CD1c-positive myeloid dendritic cell (primary cell): ENCODE measurements around the gene GPR15.
"Not testable (repeated sequence)": the region's sequence is repeated elsewhere in the genome, so short reads cannot be mapped to it uniquely, and the experiment has no call there.

Source experiments
- DNase-seq: peaks from one replicate; pipeline ENCODE4 v3.0.0-alpha.2; 2016; ENCODE audit errors: extremely low spot score

GPR15 gene

DNA sequence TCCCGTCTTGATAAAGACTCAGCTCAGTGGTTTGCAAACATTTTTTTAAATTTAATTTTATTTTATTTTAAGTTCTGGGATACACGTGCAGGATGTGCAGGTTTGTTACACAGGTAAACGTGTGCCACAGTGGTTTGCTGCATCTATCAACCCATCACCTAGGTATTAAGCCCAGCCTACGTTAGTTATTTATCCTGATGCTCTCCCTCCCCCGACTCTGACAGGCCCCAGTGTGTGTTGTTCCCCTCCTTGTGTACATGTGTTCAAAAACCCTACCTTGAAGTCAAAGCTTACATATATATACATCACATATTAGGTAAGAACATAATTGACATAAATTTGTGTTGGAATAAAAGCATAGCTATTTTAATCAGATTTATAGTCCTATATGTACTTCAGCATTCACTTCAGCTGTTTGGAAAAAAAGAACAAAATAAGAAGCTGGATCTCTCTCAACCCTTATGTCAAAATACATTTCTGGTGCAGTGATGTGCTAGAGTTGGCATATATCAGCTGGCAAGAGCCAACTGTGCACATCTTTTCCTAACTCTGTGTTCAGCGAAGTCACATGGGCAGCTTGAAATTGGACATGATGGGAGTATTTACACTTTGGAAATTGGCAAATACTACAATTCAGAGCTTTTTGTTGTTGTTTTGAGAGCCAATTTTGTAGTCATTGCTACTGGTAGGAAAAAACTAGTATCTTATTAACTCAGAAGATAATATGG lies 26.5 kb downstream of the GPR15 start:
- no peak for DNase-seq

DNA sequence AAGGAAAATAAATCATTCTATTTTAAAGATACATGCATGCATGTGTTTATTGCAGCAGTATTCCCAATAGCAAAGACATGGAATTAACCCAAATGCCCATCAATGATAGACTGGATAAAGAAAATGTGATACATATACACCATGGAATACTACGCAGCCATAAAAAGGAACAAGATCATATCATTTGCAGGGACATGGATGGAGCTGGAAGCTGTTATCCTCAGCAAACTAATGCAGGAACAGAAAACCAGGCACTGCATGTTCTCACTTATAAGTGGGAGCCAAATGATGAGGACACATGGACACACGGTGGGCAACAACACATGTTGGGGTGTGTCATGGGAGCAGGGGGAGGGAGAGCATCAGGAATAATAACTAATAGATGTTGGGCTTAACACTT lies 28.0 kb downstream of the GPR15 start:
- DNase-seq: not testable (repeated sequence)

DNA sequence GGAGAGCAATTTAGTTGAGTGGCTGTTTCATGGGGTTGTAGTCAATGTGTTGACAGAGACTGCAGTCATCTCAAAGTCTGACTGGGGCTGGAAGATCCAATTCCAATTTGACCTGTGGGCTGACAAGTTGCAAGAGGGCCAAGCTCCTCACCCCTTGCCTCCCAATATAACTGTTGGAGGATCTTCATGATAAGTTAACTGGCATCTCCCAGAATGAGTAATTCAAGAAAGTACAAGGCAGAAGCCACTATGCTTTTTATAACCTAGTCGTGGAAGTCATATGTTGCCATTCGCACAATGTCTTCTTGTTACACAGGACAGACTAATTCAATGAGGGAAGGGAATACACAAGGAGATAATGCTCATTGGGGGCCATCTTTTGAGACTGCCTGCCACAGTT lies 29.1 kb downstream of the GPR15 start:
- no peak for DNase-seq

DNA sequence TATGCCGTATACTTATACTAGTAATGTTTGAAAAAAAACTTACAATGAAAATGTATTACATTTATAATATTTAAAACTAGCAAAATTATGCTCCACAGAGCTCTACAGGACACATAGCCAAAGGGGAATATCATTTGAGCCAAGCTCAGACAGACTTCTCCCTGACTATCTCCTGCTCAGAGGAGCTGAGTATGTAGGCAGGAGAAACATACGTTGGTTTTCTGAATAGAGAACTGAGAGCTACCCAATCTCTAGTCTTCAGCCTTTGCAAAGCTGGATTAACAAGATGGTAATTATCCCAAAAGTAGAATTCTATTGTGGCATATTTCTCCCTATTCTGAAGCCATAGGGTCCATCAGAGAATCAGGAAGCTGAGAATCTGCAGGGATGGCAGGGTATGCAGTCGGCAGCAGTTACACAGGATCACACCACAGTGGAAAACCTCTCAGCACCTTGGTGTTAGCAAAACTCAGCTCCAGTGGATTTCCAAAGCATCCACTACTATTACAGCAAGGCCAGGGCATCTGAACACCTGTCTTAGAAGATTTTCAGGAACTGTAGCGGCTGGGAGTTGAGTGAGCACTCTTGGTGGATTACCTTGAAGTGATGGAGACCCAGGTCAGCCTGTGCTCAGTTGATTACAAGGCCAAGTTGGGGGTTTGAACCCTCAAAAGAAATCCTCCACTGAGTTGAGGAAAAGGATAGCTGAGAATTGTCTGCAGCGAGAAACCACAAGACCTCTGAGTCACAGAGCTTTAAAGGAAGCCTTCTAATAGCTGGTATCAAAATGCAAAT lies 30.1 kb downstream of the GPR15 start:
- DNase-seq: peak; percentile 30

DNA sequence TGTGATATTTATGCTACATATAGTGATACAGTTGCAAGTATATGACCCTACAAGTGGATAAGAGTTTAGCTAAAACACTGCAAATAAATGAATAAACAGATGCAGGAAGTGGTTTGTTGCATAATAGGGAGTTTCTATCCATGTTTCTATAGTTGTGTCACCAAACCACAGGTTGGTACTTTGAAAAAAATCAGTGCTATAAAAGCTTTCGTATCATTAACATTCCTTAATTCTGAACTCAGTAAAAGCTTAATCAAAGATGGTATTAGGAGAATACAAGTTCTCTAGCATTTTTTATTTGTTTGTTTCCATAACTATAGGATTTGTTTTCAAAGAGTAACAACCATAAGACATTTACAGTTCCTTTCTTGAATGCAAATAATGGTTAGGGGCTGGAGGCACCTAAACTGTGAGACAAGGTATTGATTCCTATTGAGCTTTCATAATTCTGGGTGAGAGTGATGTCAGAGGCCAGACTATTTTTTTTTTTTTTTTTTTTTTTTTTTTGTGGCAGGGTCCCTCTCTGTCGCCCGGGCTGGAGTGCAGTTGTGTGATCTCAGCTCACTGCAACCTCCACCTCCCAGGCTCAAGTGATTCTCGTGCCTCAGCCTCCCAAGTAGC lies 32.0 kb downstream of the GPR15 start:
- peak; percentile 66 for DNase-seq

DNA sequence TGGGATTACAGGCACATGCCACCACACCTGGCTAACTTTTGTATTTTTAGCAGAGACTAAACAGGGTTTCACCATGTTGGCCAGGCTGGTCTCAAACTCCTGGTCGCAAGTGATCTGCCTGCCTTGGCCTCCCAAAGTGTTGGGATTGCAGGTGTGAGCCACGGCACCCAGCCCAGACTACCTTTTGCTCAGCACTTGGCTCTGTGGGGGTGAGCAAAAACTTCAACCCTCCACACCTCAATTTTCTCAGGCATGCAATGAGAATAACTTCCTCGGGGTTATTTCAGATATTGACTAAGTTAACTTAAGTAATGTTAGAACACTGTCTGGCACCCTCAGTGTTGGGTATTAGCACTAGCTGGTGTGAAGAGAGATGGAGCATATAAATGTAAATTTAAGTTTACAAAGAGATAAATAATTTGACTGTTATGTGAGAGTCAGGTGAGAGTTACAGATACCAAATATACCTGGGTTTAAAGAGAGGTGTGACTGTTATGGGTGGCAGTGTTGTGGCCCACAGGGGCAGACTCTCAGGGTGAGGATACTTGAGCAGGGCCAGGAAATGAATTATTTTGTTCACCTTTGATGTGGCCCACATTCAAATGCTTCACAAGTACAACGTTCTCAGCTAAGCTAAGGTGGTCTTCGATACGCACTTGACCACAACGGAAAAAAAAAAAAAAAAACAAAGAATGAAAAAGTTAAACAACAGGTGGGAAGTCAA lies 32.7 kb downstream of the GPR15 start:
- DNase-seq: no peak

DNA sequence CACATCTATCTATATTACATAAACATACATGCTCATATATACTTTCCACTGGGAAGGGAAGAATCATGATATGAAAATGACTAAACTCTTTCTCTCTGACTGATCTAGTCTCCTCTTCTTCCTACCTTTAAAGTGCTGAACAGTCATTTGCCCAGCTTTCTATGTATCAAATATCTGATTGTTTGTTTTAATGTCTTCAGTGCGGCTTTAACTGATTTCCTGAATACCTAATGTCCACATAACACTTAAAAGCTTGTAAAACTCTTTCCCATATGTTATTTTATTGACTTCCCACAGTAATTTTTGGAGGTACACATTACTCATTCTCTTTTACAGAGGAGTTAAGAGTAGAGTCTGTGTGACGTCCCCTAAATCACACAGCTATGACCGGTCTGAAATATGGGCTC lies 33.5 kb downstream of the GPR15 start:
- DNase-seq: no peak

DNA sequence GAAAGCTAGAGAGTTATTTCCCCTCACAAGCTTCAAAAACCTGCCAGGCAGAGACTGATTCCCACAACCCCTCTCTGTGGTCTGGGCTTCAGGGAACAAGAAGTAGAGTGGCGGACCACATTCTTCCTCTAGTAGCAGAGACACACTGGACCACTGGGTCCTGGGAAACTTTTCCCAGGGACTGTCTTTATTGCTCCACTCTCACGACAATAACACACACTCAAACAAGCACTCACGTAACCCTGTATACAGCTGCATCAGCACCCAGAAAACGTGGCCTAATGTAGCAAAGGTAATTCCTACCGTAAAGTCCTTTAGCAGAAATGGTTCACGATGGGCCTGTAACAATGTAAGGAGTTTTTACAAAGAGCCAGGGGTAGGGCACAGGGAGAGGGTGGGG lies 34.1 kb downstream of the GPR15 start:
- no peak for DNase-seq

DNA sequence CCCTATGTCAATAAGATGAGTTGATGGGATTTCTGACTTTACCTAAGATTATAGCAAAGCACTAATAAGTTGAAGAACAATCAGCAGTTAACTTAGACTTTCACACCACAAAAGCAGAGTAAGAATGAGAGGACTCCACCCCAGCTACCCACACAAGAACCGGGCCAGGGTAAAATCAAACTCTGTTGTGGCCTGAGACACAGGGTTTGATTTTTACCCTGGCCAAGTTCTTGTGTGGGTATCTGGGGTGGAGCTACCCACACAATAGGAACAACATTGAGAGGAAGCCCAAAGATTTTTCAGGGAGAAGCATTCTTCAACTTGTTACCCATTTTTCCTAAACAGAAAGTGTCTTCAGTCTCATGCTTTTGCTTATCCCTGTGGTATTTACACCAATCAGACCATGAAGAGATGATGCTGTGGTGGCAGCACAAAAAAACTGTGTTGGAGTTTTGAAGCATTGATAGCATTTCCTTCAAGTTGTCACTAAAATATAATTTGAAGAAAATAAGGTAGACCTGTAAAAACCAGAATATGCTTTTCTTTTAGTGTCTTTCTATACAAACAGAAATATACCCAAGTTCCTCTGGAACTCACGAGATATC lies 36.0 kb downstream of the GPR15 start:
- no peak for DNase-seq

DNA sequence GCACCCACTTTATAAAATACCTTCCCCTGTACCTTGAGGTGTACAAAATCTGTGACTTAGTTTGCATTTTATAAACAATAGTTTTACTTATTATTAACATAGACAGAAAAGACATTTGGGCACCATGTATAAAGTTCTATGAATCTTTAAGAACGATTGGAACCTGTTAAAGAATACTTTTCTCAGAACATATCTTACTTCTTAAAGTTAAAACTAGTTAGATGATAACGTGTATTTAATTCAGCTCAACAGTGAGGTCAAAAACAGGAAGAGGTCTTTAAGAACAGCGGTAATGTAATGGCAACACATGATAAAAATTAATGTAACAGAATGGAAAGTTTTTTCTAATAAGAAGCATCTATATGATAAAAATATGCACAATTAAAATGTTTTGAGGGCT lies 36.6 kb downstream of the GPR15 start:
- no peak for DNase-seq

DNA sequence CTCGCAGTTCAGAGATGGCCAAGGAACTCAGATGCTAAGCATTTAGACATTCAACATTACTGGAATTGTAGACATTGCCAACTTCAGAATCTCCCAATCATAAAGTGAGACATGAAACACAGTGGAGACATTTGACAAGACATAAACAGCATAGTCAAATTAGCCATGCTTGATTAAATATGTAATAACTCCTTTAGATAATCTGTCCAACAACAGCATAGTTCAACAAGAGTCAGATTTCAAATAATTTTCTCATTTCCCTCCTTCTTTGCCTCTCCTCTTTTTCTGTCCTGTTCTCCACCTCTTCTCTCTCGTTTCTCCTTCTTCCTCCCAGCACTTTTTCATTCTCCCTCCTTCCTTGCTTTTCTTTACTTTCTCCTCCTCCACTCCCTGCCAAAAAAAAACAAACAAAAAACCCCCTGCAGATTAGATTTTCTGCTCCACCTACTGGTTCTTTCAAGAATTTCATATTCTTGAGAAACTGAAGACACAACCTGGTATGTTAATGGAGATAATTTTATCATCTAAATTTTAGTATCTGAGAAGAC lies 41.5 kb downstream of the GPR15 start:
- DNase-seq: peak; percentile 23

DNA sequence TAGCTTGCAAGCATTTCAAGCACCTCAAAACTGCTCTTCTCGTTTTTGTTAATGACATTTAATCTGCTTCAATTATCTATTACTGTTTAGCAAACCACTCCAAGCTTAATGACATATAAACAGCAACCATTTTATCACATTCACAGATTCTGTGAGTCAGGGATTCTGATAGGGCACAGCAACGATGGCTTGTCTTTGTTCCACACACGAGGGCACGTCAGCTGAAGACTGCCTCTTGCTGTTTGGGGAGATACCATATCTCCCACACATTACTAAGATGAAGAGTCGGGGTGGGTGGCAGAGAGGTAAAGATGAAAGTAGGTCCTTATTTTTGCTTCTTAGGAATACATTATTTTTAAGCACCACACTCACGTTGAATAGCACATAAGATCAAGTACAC lies 42.4 kb downstream of the GPR15 start:
- DNase-seq: no peak

DNA sequence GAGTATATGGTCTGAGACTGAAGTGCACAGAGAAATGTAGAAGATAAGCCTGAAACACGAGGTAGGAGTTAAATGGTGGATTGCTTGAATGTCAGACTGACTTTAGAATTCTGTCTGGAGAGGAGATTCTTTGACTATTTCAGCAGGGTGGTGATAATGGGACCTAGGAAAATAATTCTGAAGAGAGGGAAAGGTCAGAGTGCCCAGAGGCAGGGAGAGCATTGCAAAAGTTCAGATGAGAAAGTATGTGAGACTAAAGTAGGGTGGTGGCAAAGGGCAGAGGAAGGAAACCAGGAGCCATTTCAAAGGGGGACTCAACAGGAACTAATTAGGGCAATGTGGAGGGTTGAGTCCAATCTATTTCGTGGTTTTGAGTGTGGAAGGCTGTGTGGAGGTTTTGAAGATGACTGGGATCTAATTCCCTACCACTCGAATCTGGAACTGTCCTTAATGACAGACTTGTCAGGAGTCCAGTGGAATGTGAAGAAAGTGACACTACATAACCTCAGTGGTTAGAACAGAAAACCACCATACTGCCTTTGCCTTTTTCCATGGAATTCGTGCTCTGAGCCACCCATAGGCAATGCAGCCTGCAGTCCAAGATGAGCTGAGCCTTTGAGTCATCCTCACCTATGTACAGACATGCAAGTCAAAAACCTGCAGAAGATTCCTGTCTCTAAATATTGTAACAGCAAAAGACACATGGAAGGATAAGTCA lies 45.6 kb downstream of the GPR15 start:
- no peak for DNase-seq

DNA sequence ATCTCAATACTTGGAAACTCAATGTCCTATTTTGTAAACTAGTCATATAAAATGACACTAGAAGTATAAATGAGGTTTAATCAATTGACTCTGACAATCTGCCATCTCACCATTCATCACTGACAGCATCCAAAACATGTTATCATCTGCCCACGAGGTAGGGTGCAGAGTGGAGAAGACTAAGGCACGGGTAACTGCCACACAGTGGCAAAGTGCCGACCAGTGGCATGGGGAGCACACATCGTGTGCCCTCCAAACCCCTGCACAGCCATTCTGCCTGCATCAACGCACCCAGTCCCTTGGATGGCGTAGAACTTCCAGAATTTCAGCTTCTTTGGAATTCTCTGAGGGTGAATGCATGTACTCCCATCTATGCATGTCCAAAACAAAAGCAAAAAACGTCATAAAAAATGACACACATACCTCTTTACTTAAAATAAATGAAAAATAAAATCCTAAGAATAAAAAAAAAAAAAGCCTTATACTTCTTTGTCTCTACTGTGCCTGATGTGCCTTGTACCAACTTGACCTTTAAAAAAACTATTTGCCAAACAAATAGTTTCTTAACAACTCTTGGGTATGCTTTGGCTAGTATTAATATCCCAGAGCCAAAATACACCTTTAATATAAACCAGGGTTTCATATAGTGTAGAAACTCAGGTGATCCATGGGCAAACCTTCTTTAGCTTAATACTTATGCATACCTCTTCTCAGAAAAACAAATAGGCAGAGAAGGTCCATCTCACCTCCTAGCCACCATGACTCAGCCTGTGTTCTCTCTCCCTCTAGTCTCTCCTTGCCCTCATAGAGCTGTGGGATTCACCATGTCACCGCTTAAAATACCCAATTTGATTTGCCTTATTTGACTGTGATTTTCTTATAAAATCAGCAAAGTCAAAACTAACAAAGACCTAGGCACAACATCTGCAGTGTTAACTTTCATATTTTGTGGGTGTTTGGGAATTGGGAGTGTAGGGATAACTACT lies 48.9 kb downstream of the GPR15 start:
- DNase-seq: no peak

DNA sequence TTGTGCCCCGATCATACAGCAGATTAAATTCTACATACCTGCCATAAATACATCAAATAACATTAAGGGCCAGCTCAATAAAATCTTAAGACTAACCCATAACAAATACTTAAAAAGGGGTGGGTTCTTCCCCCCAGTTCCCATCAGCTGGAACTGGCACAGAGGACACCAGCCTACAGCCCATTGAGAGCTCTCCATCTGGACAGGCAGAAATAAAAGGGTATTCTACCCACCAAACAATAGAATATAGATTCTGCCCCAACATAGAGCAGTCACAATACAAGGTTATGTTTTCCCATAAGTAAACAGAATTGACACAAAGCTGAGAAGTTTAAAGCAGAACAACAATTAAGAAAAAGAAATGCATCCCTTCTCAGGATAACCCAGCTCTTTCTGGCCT lies 49.7 kb downstream of the GPR15 start:
- no peak for DNase-seq

DNA sequence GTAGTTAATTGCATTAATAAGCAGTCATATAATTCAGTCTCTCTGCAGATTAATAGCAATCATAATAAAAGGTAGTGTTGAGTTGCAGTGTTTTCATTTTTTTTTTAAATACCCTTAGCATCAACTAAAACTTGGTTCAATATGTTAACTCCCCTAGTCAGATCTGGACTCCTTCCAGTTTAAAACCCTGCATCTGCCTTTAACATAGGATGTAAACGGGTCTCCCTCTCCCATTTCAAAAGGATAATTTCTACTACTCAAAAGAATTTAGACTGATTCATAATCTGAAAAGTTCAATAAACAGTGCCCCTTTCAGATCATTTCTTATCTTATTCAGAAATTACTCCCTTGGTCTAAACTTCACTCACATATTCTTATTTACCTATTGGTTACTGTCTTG lies 50.3 kb downstream of the GPR15 start:
- no peak for DNase-seq

DNA sequence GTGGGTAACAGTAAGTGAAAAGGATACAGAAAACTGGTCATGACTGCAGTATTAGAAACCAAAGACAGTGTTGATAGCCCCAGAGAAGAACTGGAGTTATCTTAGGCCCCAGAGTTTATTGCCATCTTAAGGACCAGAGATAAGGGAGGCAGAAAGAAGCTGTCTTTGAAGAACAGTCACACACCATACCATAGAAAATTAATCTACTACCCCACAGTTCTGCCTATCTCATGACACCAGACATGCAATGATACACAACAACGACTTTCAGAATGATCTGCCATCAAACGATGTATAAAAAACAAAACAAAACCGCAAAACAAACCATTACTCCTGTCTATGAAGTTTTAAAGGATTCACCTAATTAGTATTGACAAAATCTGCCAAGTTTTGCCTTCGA lies 52.0 kb downstream of the GPR15 start:
- no peak for DNase-seq
